ENCODE results near the gene SIGLEC11.
"Not testable (repeated sequence)": the region's sequence is repeated elsewhere in the genome, so short reads cannot be mapped to it uniquely, and the experiment has no call there.

The SIGLEC11 gene

DNA sequence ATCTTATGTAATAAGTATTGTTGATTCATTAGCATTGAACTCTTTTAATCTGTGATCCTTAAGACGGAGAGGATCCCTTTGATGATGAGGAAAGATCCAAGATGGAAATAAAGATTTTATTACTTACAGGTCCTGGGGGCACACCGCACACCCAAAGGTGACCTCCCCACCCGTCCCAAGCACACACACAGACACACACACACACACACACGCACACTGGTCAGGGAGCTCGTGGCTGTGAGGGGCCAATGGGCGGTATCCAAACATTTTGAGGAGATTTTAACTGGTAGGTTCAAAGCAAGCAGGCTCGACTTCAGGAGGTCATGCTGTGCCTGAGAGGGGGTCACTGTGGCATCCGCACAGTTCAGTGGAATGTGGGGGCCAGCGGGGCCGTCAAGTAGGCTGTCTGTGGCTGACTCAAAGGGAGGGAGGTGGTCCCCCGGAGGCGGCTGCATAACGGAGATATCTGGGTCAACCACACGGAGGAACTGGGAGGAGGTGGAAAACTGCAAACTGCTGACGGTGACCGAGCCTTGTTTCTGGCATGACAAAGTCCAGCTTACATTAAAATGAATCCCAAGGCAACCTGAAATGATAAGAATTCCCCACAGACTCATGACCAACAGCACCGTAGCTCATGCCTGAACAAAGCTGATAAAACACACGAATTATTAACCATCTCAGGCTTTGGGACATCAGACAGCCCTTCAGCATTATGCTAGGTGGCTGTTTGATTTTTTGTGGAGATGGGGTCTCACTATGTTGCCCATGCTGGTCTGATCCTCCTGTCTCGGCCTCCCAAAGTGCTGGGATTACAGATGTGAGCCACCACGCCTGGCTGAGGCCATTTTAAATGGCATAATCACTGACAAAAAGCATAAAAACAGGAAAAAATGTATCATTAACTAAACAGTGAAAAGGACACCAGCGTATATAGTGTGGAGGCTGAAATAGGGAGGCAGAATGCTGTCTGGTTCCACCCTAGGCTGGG lies 20.9 kb upstream of the SIGLEC11 start:
- no peak for DNase-seq (ENCODE audit: low spot score)

DNA sequence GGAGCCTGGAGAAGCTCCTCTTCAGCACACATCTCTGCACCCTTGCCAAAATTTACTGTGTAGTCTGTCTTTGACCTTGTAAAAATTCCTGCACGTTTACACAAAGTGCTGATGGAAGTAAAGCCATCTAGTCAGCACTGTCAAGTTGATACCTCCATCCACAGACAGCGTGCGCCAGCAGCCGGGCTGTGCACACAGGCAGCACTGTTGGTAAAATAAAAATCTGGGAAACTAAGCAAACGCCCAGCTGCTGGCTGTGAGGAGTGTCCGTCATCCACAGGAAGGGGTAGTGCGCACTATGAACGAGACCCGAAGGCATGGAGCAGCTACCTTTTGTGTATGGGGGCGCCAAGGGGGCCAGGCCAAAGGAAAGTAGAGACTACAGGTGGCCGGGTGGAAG lies 17.4 kb upstream of the SIGLEC11 start:
- DNase-seq (ENCODE audit: low spot score): no peak

GRCh38 chr19:49977881-49978280 lies 16.9 kb upstream of the SIGLEC11 start:
- no peak for DNase-seq (ENCODE audit: low spot score)

GRCh38 chr19:49977076-49977475 lies 16.1 kb upstream of the SIGLEC11 start:
- no peak for DNase-seq (ENCODE audit: low spot score)

- DNase-seq (ENCODE audit: low spot score): no peak
These were observed 15.5 kb upstream of the SIGLEC11 start for GRCh38 chr19:49976496-49976895.

GRCh38 chr19:49975051-49975450 lies 14.1 kb upstream of the SIGLEC11 start:
- DNase-seq (ENCODE audit: low spot score): no peak

- DNase-seq (ENCODE audit: low spot score): no peak
These were observed 13.0 kb upstream of the SIGLEC11 start for GRCh38 chr19:49973987-49974386.

- no peak for DNase-seq (ENCODE audit: low spot score)
These were observed 11.9 kb upstream of the SIGLEC11 start for GRCh38 chr19:49972841-49973240.

GRCh38 chr19:49971991-49972411 lies 11.0 kb upstream of the SIGLEC11 start:
- no peak for DNase-seq (ENCODE audit: low spot score)

DNA sequence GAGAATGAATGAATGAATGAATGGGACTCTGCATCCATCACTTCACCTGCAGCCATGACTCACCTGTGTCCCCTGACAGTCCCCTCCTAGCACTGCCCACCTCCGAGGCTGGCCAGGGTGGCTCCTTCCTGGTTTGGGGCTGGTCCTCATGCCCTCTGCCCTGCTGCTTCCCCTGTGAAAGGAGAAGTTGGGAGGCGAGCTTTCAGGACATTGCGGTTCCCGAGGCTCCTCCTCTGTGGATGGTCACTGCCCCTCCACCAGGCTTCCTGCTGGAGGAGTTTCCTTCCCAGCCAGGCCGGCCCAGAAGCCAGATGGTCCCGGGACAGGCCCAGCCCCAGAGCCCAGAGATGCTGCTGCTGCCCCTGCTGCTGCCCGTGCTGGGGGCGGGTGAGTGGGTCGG lies 8.4 kb upstream of the SIGLEC11 start:
- DNase-seq (ENCODE audit: low spot score): not testable (repeated sequence)

DNA sequence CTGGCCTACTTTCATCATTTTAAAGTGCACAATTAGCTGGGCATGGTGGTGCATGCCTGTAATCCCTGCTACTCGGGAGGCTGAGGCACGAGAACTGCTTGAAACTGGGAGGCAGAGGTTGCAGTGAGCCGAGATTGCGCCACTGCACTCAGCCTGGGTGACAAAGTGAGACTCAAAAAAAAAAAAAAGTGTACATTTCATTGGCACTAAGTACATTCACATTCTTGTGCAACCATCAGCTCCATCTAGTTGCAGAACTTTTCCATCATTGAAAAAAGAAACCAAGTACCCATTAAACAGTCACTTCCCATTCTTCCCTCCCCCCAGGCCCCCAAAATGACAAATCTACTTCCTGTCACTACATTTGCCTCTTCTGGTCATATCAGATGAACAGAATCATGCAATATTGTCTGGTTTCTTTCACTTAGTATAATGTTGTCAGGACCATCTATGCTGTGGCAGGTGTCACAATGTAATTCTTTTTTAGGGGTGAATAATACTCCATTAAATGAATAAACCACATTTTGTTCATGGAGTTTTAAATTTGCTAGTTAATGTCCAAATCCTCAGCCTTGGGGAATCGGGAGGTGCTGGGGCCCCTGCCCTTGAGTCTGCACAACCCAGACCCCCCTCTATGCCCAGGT lies 7.4 kb upstream of the SIGLEC11 start:
- DNase-seq (ENCODE audit: low spot score): no peak

GRCh38 chr19:49959892-49960291 lies 1.1 kb downstream of the SIGLEC11 start:
- not testable (repeated sequence) for DNase-seq (ENCODE audit: low spot score)

GRCh38 chr19:49958596-49958995 lies 2.4 kb downstream of the SIGLEC11 start:
- not testable (repeated sequence) for DNase-seq (ENCODE audit: low spot score)

GRCh38 chr19:49958144-49958543 lies 2.8 kb downstream of the SIGLEC11 start:
- DNase-seq (ENCODE audit: low spot score): not testable (repeated sequence)

DNA sequence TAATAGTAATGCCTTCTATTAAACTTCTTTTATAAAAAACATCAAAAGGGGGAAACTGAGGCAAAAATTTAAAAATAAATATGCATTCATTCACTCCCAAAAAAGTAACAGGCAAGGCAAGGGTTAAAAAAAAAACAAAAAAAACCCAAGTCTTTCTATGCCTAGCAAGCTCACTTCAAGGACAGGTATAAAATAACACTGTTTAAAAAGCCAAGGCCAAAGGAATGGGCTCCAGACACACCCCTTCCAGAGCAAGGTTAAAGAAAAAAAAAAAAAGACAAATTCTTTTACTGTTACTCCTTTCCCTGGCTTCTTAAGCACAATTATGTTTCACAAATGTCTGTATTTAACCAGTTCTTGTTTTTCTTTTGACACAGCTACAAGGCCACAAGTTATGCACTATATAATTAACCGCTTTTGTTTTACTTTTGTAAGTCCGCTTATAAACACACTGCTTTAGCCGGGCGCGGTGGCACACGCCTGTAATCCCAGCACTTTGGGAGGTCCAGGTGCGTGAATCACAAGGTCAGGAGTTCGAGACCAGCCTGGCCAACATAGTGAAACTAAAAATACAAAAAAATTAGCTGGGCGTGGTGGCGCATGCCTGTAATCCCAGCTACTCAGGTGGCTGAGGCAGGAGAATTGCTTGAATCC lies 3.6 kb downstream of the SIGLEC11 start:
- no peak for DNase-seq (ENCODE audit: low spot score)

DNA sequence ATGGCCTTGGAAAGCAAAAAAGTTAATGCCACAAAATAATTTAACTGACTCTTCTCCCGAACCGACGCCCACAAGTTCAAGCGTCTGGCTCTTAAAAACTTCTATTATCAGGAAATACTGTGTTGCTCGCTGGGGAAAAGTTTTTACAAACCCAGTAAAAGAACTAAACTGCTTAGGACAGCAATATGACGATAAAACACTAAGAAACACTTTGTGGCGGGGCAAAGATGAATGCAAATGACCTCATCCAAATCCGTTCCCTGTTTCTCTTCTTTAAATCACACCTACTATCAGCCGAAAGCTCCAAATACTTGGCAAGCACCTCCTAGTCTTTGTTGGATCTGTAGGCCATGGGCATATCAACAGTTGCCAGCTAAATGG lies 4.9 kb downstream of the SIGLEC11 start:
- no peak for DNase-seq (ENCODE audit: low spot score)

GRCh38 chr19:49954933-49955332 lies 6.0 kb downstream of the SIGLEC11 start:
- no peak for DNase-seq (ENCODE audit: low spot score)

DNA sequence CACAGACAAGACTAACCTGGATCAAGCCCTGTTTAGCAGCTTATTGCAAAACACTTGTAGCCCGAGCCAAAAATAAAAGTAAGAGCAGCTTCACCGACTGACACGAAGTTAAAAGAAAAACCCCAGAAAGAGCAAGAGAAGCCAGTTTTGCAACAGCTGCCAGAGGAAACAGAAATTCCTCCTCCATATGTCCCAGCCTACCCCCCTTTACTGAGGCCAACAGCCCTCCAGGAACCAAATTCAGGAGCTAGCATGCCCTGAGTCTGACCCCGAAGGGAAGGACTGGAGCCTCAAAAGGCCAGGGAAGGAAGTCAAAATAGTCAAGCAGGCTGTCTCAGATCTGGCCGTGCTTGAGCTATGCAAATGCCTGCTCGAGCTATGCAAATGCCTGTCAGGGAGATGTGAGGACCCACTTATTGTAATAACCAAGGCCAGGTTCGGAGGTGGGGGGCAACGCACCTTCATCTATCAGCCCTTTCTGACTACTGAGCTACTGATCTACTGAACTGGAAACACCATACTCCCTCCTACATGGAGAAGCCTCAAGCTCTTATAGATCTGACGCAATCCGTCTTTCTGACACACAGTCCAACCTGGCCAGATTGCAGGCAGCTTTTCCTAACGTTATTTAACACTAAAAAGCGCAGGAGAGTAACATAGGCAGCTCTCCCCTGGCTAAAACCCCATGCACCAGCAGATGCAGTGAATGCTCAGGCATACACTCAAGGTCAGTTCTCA lies 6.7 kb downstream of the SIGLEC11 start:
- no peak for DNase-seq (ENCODE audit: low spot score)

GRCh38 chr19:49953416-49953815 lies 7.6 kb downstream of the SIGLEC11 start:
- DNase-seq (ENCODE audit: low spot score): no peak

DNA sequence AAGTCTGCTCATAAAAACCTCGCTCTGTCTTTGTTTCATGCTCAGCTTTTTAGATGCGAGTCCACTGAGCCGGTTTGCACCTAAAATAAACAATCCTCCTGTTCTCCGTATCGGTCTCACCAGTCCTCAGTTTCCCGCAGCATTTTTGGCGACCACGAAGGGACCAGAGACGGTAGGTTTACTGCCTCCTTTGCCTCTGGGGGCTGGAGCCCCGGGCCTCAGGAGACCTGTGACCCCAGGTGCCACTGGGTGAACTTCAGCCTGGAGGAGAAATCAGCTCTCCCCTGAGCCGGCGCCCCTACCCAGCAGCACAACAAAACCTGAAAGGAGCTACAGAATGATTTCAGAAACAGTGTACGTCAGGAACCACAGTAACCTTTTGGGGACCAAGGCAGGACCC lies 8.1 kb downstream of the SIGLEC11 start:
- no peak for DNase-seq (ENCODE audit: low spot score)

DNA sequence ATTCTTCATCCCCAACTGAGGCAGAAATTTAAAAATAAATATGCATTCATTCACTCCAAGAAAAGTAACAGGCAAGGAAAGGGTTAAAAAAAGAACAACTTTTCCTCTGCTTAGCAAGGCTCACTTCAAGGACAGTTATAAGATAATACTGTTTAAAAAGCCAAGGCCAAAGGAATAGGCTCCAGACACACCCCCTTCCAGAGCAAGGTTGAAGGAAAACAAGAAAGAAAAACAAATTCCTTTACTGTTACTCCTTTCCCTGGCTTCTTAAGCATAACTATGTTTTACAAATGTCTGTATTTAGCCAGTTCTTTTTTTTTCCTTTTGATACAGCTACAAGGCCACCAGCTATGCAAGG lies 8.5 kb downstream of the SIGLEC11 start:
- no peak for DNase-seq (ENCODE audit: low spot score)

- DNase-seq (ENCODE audit: low spot score): no peak
These were observed 9.0 kb downstream of the SIGLEC11 start for GRCh38 chr19:49951806-49952478.
